ENCODE results near the gene ZNF747.
"Not testable (repeated sequence)": the region's sequence is repeated elsewhere in the genome, so short reads cannot be mapped to it uniquely, and the experiment has no call there.

The ZNF747 gene

GRCh38 chr16:30557707-30557956 is 23.0 kb upstream of the ZNF747 start:
- DNase-seq = no peak

DNA sequence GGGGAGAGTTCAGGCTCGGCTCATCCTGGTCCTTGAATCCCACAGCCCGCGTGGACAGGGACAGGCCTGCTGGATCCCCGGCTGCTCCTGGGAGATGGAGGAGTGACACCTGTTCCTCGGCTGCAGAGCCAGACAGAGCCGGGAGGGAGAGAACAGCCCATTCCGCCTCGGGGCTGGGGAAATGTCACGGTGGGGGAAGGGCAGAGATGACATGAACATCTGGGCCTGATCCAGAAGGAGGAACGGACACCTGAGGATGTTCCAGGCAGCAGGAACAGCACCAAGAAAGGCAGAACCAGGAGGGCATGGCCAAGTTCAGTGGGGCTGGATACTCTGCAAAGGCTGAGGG is 21.4 kb upstream of the ZNF747 start:
- DNase-seq = no peak

GRCh38 chr16:30555315-30556124 is 20.9 kb upstream of the ZNF747 start:
- no peak for DNase-seq

- no peak for DNase-seq
These were observed 20.1 kb upstream of the ZNF747 start for GRCh38 chr16:30554557-30555314.

DNA sequence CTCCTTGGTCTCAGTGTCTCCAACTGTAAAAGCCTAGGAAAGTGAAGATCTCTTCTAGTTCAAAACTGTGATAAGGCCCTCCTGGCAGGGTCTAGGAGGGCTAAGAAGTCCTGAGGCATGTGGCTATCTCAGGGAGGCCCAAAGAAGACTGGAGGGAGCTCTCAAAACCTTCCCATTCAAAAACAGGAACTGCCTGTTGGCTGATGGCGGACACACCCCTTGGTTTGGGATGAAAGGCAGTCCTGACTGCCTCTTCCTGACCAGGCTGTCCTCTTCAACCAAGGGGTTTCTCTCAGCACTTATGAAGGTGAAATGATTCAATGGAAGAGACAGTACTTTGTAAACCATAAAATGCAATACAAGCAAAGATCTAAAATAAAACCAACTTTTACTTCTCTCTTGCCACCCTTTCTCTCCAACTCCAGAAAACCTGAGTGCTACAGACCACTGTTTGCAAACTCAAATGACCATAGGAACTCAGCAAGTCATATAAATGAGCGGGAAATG is 18.8 kb upstream of the ZNF747 start:
- no peak for DNase-seq

GRCh38 chr16:30552956-30553355 is 18.3 kb upstream of the ZNF747 start:
- no peak for DNase-seq

GRCh38 chr16:30551781-30552180 is 17.1 kb upstream of the ZNF747 start:
- DNase-seq = no peak

DNA sequence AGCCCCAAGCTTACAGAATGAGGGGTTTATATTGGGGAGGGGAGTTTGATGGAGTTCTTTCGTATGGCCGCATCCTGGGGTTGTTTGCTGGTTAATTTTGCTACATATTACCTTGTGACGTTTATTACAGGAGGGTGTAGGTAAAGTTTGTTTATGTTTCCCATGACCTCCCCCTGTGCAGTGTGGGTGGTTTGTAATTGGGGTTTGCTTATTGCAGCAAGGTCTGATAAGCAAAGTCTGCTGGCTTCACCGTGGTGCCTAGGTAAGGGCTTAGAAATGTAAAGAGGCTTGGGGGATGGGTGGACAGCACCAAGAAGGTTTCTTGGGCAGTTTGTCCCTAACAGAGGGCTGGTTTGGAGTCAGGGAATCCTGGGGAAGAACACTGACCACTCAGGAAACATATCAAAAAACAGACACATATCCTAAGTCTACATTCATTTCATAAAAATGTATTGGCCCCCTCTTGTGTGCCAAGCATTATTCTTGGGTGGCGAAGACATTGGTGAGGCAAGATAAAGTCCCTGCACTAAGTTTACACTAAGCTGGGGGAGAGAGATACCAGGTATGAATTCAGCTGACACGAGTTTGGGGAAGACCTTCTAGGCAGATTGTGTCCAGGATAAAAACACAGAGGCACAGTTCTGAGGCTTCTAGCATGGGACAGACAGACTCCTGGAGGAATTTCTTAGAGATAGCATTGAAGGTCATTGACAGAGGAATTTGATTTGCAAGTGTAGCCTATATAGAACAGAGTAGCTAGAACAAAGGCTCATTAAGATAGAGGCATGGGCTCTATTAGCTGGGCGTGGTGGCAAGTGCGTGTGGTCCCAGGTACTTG is 14.0 kb upstream of the ZNF747 start:
- DNase-seq = no peak

DNA sequence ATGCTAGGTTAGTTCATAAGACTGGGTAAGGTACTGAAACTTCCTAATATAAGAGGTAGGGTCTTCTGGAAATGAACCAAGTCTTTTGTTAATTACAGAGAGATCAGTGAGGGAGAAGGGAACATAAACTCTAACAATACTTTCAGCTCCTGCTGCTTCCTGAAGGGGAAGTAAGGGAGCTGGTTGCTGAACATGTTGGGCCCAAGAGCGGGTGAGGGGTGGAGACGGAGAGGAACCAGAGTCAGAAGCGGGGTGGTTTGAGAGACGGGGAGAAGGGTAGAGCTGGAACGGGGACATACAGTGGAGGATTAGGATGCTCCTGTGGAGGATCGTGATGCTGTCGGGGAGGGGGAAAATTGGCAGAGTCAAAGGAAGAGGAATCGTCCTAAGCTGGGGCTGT is 11.5 kb upstream of the ZNF747 start:
- peak; percentile 21 for DNase-seq

DNA sequence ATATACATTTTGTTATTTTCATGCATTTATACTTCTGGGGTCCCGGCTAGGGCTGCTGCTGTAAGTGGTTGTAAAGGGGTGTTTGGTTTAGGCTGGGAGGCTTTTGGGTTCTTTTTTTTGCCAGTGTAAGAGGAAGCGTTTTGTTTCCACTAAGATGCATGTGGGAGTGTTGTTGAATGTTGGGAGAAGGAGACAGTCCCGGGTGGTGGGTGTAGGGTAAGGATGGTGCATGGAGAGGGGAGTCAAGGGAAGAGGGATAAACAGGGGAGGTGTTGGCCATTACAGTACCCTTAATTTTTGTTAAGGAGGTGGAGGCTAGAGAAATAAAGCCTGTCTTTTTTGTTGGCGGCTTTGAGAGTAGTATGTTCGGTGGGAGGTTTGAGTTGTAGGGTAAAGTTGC is 8.4 kb upstream of the ZNF747 start:
- DNase-seq = no peak

DNA sequence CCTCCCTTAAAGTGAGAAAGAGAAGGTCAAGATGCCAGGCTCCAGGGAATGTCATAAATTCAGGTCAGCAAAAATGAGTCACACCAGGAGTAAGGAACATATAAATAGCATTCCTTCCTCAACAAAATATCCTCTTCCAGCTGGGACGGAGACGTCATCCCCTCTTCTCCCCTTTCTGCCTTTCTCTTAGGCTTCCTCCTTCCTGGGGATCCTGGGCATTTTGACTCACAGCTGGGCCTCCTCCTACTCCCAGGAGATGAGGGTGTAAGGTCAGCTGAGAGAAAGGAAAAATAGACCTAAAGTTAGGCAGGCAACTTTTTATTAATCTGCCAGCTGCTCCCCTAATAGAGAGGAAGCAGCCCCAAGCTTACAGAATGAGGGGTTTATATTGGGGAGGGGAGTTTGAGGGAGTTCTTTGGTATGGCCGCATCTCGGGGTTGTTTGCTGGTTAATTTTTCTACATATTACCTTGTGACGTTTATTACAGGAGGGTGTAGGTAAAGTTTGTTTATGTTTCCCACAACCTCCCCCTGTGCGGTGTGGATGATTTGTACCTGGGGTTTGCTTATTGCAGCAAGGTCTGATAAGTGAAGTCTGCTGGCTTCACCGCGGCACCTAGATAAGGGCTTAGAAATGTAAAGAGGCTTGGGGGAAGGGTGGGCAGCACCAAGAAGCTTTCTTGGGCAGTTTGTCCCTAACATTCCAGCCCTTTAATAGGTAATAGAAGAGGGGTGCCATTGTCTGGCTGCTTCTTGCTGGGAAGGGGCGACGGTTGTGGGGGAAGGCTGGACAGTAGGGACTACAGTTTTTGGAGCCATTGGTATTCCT is 7.1 kb upstream of the ZNF747 start:
- no peak for DNase-seq

GRCh38 chr16:30540916-30541464 is 6.3 kb upstream of the ZNF747 start:
- DNase-seq = not testable (repeated sequence)

- DNase-seq = not testable (repeated sequence)
These were observed 5.4 kb upstream of the ZNF747 start for GRCh38 chr16:30539986-30540526.

DNA sequence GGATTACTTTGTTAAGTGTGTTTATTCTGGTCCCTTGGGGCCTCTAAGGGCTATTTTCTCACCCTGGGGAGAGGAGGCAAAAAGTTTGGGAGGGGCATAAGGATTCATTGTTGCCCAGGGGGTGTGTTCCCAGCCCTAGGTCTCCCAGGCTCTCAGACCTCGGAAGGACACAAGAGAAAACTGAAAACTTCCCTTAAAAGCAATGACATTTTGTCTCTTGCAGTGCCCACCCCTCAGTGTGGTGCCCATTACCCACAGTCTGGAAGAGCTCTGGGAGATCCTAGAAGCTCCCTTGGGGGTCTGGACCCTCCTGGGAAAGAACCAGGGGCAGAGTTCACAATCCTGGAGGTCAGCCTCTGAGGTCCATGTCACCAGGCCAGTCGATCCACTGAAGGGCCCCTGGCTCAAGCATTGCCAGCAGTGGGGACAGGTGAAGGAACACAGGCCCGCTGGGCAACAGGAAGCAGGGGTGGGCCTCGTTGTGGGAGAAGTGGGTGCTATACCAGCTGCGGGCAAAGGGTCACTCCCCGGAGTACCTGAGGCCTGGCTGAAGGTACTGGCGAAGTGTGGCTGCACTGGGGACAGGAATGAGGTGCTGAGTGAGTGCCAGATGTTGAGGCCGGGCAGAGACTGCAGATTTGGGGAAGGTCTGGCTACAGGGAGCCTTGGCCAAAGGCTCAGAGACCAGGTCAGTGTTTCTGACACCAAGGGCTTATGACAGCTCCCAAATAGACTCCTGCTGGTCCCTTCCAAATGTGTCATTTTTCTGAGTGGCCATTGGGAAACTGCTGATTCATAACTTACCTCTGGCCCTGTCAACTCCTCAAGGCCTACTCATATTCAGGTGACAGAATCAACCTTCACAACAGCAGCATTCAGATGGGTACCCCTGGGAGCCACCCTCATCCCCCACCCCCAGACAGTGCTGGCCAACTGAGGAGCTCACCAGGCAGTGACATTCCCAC is 4.6 kb upstream of the ZNF747 start:
- DNase-seq = no peak

DNA sequence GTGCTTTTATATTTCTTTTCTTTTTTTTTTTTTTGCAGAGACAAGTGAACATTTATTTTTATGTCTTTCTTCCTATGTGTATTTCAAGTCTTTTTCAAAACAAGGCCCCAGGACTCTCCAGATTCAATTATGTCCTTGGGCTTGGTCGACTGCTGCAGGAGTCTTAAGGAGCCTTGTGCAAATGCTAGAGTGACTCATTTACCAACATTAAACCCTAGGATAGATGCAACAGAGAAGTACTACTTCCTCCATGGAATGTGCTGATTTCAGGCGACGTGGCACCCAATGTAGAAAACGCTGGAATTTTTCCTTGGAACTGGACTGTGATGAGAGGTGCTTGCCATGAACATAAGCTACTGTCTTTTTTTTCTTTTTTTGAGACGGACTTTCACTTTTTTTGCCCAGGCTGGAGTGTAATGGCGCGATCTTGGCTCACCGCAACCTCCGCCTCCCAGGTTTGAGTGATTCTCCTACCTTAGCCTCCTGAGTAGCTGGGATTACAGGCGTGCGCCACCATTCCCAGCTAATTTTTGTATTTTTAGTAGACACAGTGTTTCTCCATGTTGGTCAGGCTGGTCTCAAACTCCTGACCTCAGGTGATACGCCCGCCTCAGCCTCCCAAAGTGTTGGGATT is 1.9 kb upstream of the ZNF747 start:
- DNase-seq = not testable (repeated sequence)

- DNase-seq = peak; percentile 36
These were observed 1.1 kb upstream of the ZNF747 start for GRCh38 chr16:30535777-30536190.

DNA sequence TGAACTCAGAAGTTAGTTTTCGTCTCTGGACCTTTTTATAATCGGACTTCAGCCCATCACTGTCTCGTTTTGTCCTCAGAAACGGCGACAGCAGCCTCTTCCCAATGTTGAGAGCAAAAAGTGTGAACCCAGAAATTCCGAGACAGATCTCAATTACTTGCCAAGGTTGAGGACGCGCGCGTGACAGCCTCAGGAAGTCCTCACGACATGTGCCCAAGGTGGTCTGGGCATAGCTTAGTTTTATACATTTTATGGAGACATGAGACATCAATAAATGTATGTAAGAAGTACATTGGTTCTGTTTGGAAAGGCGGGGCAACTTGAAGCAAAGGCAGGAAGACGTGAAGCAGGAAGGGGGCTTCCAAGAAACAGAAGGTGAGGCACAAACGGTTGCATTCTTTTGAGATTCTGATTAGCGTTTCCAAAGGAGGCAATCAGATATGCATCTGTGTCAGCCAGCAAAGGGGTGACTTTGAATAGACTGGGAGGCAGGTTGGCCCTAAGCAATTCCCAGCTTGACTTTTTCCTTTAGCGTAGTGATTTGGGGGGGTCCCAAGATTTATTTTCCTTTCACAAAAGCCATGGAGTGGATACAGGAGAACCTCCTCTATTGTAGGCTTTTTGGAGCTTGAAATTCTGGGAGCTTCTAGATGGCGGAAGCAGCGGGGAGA is 583 bp upstream of the ZNF747 start:
- DNase-seq = no peak

DNA sequence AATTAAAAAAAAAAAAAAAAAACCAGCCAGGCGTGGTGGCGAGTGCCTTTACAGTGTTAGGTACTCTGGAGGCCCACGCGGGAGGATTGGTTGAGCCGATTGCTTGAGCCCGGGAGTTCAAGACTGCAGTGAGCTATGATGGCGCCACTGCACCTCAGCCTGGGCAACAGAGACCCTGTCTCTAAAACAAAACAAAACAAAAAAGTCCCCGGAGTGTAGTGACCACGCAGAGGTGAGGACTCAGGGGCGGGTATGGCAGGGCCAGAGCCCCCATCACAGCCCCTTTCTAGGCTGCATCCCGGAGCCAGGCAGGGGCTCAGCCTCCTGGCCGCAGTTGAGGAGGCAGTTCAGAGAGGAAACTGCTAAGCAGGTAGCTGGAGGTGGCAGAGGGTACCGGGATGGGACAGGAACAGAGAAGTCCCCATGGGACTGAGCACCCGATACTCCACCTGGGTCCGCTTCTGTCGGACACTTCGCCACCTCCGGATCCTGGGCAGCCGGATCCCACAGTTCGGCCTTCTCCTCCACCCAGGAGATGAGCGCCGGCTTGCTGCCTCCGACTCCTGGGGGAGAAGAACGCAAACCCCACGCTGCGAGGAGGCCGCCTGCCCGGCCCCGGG is 800 bp downstream of the ZNF747 start:
- DNase-seq = no peak

- no peak for DNase-seq
These were observed 1.5 kb downstream of the ZNF747 start for GRCh38 chr16:30533146-30533522.
